GM19351 (cell line): ENCODE results near the gene CELSR2.

Experiments used
- ATAC-seq: cut with Tn5 transposase; IDR thresholded peaks from one replicate; pipeline ENCODE4 v1.9.1; 2021; ENCODE audit warnings: mild to moderate bottlenecking, moderate library complexity; ENCODE audit not compliant: unreplicated experiment

CELSR2 gene

DNA sequence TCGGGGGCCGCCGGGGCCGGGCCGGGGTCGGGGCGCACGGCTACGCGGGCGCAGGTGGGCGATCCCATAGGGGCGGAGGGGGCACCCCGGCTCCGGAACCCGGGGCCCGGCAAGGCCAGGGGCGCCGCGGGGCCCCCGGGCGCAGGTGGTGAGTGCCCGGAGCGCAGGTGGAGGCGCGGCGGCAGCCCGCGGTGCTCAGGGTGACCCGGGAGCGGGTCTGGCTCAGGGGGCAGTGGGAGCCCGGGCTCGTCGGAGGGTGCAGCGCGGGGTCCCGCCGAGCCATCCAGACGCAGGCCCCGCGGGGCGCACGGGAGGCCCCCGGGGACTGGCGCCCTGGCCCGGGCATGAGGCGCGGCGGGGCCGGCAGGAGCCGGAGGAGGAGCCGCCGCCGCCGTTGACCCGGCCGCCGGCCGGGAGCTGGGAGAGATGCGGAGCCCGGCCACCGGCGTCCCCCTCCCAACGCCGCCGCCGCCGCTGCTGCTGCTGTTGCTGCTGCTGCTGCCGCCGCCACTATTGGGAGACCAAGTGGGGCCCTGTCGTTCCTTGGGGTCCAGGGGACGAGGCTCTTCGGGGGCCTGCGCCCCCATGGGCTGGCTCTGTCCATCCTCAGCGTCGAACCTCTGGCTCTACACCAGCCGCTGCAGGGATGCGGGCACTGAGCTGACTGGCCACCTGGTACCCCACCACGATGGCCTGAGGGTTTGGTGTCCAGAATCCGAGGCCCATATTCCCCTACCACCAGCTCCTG lies 489 bp downstream of the CELSR2 start:
- peak; percentile 31 for ATAC-seq

GRCh38 chr1:109250454-109251276 lies 1.3 kb downstream of the CELSR2 start:
- no peak for ATAC-seq

- ATAC-seq, result no peak
Observed at GRCh38 chr1:109251277-109252166, 2.2 kb downstream of the CELSR2 start.

DNA sequence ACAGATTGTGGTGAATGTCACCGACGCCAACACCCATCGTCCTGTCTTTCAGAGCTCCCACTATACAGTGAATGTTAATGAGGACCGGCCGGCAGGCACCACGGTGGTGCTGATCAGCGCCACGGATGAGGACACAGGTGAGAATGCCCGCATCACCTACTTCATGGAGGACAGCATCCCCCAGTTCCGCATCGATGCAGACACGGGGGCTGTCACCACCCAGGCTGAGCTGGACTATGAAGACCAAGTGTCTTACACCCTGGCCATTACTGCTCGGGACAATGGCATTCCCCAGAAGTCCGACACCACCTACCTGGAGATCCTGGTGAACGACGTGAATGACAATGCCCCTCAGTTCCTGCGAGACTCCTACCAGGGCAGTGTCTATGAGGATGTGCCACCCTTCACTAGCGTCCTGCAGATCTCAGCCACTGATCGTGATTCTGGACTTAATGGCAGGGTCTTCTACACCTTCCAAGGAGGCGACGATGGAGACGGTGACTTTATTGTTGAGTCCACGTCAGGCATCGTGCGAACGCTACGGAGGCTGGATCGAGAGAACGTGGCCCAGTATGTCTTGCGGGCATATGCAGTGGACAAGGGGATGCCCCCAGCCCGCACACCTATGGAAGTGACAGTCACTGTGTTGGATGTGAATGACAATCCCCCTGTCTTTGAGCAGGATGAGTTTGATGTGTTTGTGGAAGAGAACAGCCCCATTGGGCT lies 3.0 kb downstream of the CELSR2 start:
- ATAC-seq, result no peak

- ATAC-seq, result no peak
Observed at GRCh38 chr1:109252893-109253802, 3.8 kb downstream of the CELSR2 start.

DNA sequence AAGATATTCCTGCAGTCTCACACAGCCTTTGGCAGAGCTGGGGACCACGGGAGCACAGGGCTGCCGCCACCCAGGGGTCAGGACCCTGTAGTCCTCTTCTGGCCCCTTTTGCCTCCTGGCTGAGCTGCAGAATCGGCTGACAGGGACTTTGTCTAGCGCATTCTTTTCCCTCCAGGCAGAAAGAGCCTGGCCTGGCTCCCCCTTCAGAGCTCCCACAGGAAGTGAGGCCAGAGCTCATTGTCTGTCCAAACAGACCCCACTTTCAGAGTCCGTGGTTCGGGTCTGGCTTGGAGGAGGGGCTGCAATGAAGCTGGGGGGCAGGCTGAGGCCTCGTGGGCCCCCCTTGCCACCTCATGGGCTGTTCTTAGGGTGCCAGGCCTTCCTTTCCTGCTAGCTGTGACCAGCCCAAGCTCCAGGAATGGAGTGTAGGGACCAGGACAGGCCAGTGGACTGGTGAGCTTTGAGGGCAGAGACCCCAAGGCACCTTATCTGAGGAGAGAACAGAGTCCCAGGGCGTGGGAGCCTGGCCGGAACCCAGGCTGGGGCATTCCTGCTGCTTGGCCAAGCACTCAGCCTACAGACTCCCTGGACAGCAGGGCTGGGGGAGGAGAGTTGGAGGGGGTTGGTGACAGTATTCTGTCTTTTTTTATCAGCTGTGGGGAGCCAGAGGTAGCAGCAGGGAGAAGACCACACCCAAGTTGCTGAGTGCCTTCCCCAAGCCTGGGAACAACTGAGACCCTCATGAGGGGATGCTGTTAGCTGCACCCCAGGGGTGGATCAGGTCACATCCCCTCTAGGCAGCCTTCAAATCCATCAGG lies 4.7 kb downstream of the CELSR2 start:
- no peak for ATAC-seq

DNA sequence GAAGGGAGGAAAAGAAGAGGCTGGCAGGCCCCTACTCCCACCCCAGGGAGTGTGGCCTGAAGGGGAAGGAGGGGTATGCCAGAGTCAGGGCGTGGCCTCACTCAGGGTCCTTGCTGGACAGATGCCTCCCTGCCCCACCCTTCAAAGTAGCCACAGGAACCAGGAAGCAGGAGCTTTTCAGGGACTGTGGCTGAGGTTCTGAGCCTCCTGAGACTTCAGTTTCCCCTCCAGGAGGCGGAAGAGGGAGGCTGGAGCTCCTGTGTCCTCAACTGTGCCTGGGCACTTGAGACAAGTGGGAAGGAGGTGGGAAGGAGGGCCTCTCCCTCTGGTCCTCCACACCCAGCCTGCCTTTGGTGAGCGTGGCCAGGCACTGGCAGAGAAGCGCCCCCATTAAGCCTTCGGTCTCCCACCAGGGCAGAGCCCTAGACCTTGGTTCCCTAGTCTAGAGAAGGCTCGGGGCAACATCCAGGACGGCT lies 5.3 kb downstream of the CELSR2 start:
- ATAC-seq, result no peak

GRCh38 chr1:109255097-109255651 lies 5.8 kb downstream of the CELSR2 start:
- no peak for ATAC-seq

DNA sequence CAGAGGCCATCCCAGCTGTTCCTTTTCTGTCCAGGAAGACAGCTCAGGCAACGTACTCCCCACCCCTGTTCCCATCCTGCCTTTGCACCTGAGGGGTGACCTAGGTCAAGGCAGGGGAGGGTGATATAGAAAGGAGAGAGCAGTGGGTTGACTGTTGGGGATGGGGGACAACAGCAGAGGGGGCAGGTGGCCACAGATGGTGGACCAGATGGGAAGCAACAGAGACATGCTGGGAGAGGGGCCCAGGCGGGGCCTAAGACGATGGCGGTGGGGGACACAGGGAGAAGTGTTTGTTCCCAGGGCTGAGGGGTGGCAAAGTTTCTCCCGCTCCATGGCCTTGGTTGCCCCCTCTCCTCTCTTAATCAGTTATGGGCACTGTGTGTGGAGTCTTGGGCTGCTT lies 6.3 kb downstream of the CELSR2 start:
- ATAC-seq, result no peak

GRCh38 chr1:109256085-109256484 lies 6.7 kb downstream of the CELSR2 start:
- ATAC-seq, result no peak

- ATAC-seq, result no peak
Observed at GRCh38 chr1:109256971-109257681, 7.8 kb downstream of the CELSR2 start.

- no peak for ATAC-seq
Observed at GRCh38 chr1:109257682-109258421, 8.5 kb downstream of the CELSR2 start.

GRCh38 chr1:109258481-109259466 lies 9.4 kb downstream of the CELSR2 start:
- ATAC-seq, result no peak

- ATAC-seq, result no peak
Observed at GRCh38 chr1:109259674-109260557, 10.6 kb downstream of the CELSR2 start.

DNA sequence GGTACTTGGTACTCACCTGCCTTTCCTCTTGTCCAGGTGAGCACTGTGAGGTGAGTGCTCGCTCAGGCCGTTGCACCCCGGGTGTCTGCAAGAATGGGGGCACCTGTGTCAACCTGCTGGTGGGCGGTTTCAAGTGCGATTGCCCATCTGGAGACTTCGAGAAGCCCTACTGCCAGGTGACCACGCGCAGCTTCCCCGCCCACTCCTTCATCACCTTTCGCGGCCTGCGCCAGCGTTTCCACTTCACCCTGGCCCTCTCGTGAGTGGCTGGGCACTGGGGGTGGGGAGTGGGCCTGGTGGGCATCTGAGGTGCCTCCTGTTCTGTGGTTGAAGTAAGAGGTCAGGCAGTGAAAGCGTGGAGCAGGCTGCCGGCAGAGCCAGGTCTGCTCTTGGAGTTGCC lies 11.7 kb downstream of the CELSR2 start:
- ATAC-seq, result no peak
